AG04450 (cell line): Measurements from ENCODE around the gene ZNF324. TPM values are rescaled to one million over a fixed set of nuclear protein-coding genes. Genes with fewer than 3 reads are reported as not detected.

Experiments used
- CTCF ChIA-PET: fragments of 300-600, 350-600 bp; formaldehyde crosslinking; extraction: SDS; loops from one replicate; lab custom pipeline; 2022; ENCODE audit warnings: antibody characterized with exemption, inconsistent platforms; lab: Charles Lee
- POLR2A ChIA-PET: fragments of 350-600 bp; formaldehyde crosslinking; extraction: SDS; loops from one replicate; lab custom pipeline; 2021; ENCODE audit warnings: antibody characterized with exemption, inconsistent platforms; lab: Yijun Ruan, JAX
- DNase-seq: peaks from one replicate; pipeline ENCODE4 v3.0.0-alpha.2; 2011; ENCODE audit warnings: low read depth, low spot score
- H3K27ac ChIP-seq: one replicate; pipeline ENCODE4 v1.5.1; 2012; ENCODE audit warnings: low read depth, low read length, control low read depth
- H3K27me3 ChIP-seq: one replicate; pipeline ENCODE4 v1.6.0; 2012; ENCODE audit warnings: low read length; ENCODE audit not compliant: control insufficient read depth, insufficient read depth
- H3K4me3 ChIP-seq: 2 replicates; pipeline ENCODE4 v1.5.1; 2011; ENCODE audit warnings: mild to moderate bottlenecking, low read depth, low read length, control low read depth
- H3K9me3 ChIP-seq: 2 replicates; pipeline ENCODE4 v1.5.1; 2012; ENCODE audit warnings: low read length; ENCODE audit not compliant: control insufficient read depth, insufficient read depth
- CTCF ChIP-seq: IDR thresholded peaks from 2 replicates; pipeline ENCODE4 v1.5.1; 2011; ENCODE audit warnings: low read depth, low read length, control low read depth, inconsistent platforms
- polyA plus RNA-seq: library from polyadenylated mRNA; depleted of rRNA; stranded (reverse); fragments of >200 nt; gene quantifications from 2 replicates; pipeline ENCODE4 v1.2.3, GENCODE V29; 2011

Gene ZNF324
- polyA plus RNA-seq, 1 experiment, result 4.4 TPM

GRCh38 chr19:58476498-58477015, 9.7 kb downstream of the ZNF324 start:
- Histone ChIP-seq H3K4me3 (peak overlapping the region; percentile 71), H3K27me3 (no peaks in the 10 kb centered on the region), H3K9me3 (no peaks in the 10 kb centered on the region), H3K27ac (peak overlapping the region; percentile 91)
- TF ChIP-seq CTCF, result no peak
- ChIA-PET POLR2A (interaction anchor here (0.8 to 1.8 kb wide), 2 partner anchors 23 to 68 kb away, joined by 3 to 4 read pairs; partner anchors contain the start of gene ZNF584), CTCF (no interaction called here)
- DNase-seq, result no peak

GRCh38 chr19:58477130-58477529, 10.2 kb downstream of the ZNF324 start:
- ChIA-PET CTCF (no interaction called here), POLR2A (no interaction called here)
- Histone ChIP-seq H3K4me3 (no peak overlapping the region; the same call in 1 of the 2 replicates), H3K27ac (no peak overlapping the region), H3K9me3 (no peaks in the 10 kb centered on the region), H3K27me3 (no peaks in the 10 kb centered on the region)
- no peak for TF ChIP-seq CTCF
- DNase-seq, result no peak

GRCh38 chr19:58477871-58478270, 11.0 kb downstream of the ZNF324 start:
- CTCF ChIA-PET, result no interaction called here
- no peak for DNase-seq
- Histone ChIP-seq H3K27ac (no peak overlapping the region), H3K4me3 (no peak overlapping the region), H3K27me3 (no peaks in the 10 kb centered on the region), H3K9me3 (no peaks in the 10 kb centered on the region)
- TF ChIP-seq CTCF, result no peak
- POLR2A ChIA-PET, result no interaction called here

DNA sequence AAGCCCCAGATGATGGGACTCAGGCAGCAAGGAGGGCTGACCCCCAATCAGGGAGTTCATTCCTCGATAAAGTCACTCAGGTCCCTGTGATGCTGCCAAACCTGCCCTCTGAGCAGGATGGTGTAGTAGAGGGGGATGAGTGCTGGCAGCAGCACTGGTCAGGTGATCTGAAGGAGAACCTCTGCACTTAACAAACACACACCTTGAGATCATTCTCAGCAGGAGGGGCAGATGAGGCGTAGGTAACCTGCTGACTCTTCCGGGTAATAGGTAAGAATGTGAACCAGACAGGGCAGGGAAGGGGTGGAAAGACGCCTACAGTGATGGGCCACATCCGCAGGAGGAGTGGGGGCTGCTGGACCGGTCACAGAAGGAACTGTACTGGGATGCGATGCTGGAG, 12.4 kb downstream of the ZNF324 start:
- ChIA-PET CTCF (no interaction called here), POLR2A (no interaction called here)
- Histone ChIP-seq H3K4me3 (no peak overlapping the region), H3K27me3 (no peaks in the 10 kb centered on the region), H3K9me3 (no peaks in the 10 kb centered on the region), H3K27ac (no peak overlapping the region)
- no peak for DNase-seq
- TF ChIP-seq CTCF, result no peak

DNA sequence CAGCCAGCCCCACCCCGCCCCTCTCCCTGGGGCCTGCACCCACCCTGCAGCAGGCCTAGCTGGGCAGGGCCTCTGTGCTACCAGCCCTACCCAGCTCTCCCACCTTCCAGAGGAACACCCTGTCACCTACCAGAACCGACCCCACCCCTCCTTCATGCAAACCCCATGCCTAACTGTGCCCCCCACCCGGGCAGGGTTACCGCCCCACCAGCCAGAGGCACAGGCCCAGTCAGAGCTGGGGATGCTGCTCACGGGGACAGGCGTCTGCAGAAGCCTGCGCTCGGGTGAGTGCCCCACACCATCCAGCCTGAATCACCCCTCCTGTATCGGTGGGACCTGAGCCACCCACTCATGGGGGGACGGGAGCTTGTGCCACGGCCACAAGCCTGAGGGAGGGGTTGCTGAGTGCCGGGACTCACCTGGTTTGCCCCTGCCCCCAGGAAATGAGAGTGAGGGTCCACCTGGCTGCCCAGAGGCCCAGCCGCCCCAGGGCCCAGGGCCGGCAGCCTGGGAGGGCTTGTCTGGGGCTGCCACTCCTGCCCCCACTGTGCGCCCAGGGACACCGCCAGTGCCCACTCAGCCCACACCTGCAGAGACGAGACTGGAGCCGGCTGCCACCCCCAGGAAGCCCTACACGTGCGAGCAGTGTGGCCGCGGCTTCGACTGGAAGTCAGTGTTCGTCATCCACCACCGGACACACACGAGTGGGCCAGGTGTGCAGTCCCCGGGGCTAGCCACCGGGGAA, 13.0 kb downstream of the ZNF324 start:
- no peak for DNase-seq
- CTCF ChIA-PET, result no interaction called here

More for the DNA sequence above, 13.0 kb downstream of the ZNF324 start:
- Histone ChIP-seq H3K4me3 (no peak overlapping the region), H3K9me3 (no peaks in the 10 kb centered on the region), H3K27ac (no peak overlapping the region), H3K27me3 (no peaks in the 10 kb centered on the region)
- no peak for TF ChIP-seq CTCF
- POLR2A ChIA-PET, result no interaction called here
